Adipocyte (in vitro differentiated cells): ENCODE data around the gene UQCRC2.

Experiments used
- DNase-seq: peaks from one replicate; pipeline ENCODE4 v3.0.0-alpha.2; 2015; ENCODE audit warnings: low read depth
- H3K27me3 ChIP-seq: replicated peaks from 2 replicates; pipeline ENCODE4 v1.7.0; 2013; ENCODE audit warnings: mild to moderate bottlenecking, low read length, moderate library complexity; ENCODE audit not compliant: control insufficient read depth, insufficient read depth
- H3K36me3 ChIP-seq: 2 replicates; pipeline ENCODE4 v1.7.0; 2013; ENCODE audit warnings: low read length, mild to moderate bottlenecking, moderate library complexity; ENCODE audit not compliant: control insufficient read depth, insufficient read depth, severe bottlenecking
- H3K4me1 ChIP-seq: 2 replicates; pipeline ENCODE4 v1.7.0; 2013; ENCODE audit warnings: mild to moderate bottlenecking, low read length, moderate library complexity; ENCODE audit not compliant: control insufficient read depth, insufficient read depth
- H3K4me3 ChIP-seq: 2 replicates; pipeline ENCODE4 v1.7.0; 2013; ENCODE audit warnings: mild to moderate bottlenecking, low read length, moderate library complexity
- H3K9ac ChIP-seq: 2 replicates; pipeline ENCODE4 v1.7.0; 2013; ENCODE audit warnings: mild to moderate bottlenecking, low read length, moderate library complexity
- H3K9me3 ChIP-seq: 2 replicates; pipeline ENCODE4 v1.7.0; 2013; ENCODE audit warnings: mild to moderate bottlenecking, low read length, moderate library complexity; ENCODE audit not compliant: control insufficient read depth

UQCRC2 gene

GRCh38 chr16:21952040-21952792 is 945 bp upstream of the UQCRC2 start:
- H3K27me3 ChIP-seq: no peaks in the 10 kb centered on the region
- peaks cover 25% of the 10 kb centered on the region for H3K4me1 ChIP-seq
- H3K9me3 ChIP-seq: no peaks in the 10 kb centered on the region
- peak; percentile 90 for DNase-seq
- H3K36me3 ChIP-seq: peaks cover 13% of the 10 kb centered on the region
- H3K9ac ChIP-seq: peak overlapping the region; percentile 98
- peak overlapping the region; percentile 95 for H3K4me3 ChIP-seq

DNA sequence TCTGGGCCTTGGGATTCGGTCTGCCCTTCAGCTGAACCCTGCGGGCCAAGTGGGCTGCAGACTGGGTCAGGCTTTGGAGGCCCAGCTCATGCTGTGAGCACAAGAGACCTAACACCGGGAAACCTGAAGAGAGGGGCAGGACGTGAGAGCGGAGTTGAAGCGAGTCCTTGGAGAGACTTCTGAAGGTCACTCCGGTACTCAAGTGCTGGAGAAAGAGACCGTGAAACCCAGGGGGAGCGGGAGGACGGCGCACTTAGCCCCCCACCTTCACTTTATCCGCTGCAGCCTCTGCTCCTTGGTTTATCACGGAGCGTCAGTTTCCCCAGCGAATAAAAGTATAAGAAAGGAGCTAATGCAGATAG is 361 bp downstream of the UQCRC2 start:
- H3K4me1 ChIP-seq: peaks cover 25% of the 10 kb centered on the region
- H3K9me3 ChIP-seq: no peaks in the 10 kb centered on the region
- H3K27me3 ChIP-seq: no peaks in the 10 kb centered on the region
- no peak for DNase-seq
- H3K36me3 ChIP-seq: peaks cover 26% of the 10 kb centered on the region
- peak overlapping the region; percentile 95 for H3K4me3 ChIP-seq
- peak overlapping the region; percentile 98 for H3K9ac ChIP-seq

GRCh38 chr16:21957714-21958346 is 4.7 kb downstream of the UQCRC2 start:
- no peak overlapping the region for H3K4me3 ChIP-seq
- H3K27me3 ChIP-seq: no peaks in the 10 kb centered on the region
- H3K4me1 ChIP-seq: peaks cover 15% of the 10 kb centered on the region
- H3K36me3 ChIP-seq: peaks cover 67% of the 10 kb centered on the region
- no peaks in the 10 kb centered on the region for H3K9me3 ChIP-seq
- H3K9ac ChIP-seq: no peak overlapping the region
- no peak for DNase-seq

DNA sequence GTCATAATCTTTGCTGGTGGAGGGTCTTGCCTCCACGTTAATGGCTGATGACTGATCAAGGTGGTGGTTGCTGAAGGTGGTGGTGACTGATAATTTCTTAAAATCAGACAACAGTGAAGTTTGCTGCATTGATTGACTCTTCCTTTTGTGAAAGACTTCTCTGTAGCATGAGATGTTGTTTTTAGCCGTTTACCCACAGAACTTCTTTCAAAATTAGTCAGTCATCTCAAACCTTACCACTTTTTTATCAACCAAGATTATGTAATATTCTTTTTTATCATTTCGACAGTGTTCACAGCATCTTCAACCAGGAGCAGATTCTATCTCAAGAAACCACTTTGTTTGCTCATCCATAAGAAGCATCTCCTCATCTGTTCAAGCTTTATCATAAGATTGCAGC is 5.9 kb downstream of the UQCRC2 start:
- H3K4me3 ChIP-seq: no peak overlapping the region
- no peaks in the 10 kb centered on the region for H3K9me3 ChIP-seq
- H3K4me1 ChIP-seq: peaks cover 13% of the 10 kb centered on the region
- H3K9ac ChIP-seq: no peak overlapping the region
- peaks cover 79% of the 10 kb centered on the region for H3K36me3 ChIP-seq
- no peaks in the 10 kb centered on the region for H3K27me3 ChIP-seq
- no peak for DNase-seq

- no peak for DNase-seq
- Histone ChIP-seq H3K27me3 (no peaks in the 10 kb centered on the region), H3K9me3 (no peaks in the 10 kb centered on the region), H3K4me1 (no peaks in the 10 kb centered on the region), H3K36me3 (peaks cover 98% of the 10 kb centered on the region), H3K4me3 (no peak overlapping the region), H3K9ac (no peak overlapping the region)
These were observed 9.3 kb downstream of the UQCRC2 start for GRCh38 chr16:21962475-21962874.

- H3K36me3 ChIP-seq: peaks cover 98% of the 10 kb centered on the region
- H3K4me3 ChIP-seq: no peak overlapping the region
These were observed 10.7 kb downstream of the UQCRC2 start for GRCh38 chr16:21963887-21964286.

DNA sequence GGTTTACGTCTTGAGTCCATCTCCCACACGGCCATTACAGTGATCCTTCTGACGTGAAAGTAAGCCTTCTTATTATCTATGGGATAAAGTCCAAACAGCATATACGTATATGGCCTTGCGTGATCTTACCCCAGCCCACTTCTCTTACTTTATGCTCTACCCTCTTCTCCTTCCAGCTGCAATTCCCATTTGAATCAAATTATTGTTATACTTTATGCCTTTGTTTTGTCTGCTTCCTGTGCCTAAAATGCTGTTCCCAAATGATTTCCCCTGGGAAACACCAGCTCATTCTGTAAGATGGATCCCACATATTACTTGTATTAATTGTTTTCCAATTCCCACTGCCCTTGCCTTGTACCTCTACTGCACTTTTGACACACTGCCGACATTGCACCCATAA is 11.2 kb downstream of the UQCRC2 start:
- H3K4me3 ChIP-seq: no peak overlapping the region
- DNase-seq: no peak
- H3K36me3 ChIP-seq: peaks cover 98% of the 10 kb centered on the region
- no peak overlapping the region for H3K9ac ChIP-seq
- no peaks in the 10 kb centered on the region for H3K9me3 ChIP-seq
- no peaks in the 10 kb centered on the region for H3K4me1 ChIP-seq
- no peaks in the 10 kb centered on the region for H3K27me3 ChIP-seq

More at GRCh38 chr16:21963887-21964286, 10.7 kb downstream of the UQCRC2 start:
- Histone ChIP-seq H3K27me3 (no peaks in the 10 kb centered on the region), H3K9me3 (no peaks in the 10 kb centered on the region), H3K9ac (no peak overlapping the region), H3K4me1 (no peaks in the 10 kb centered on the region)
- DNase-seq: no peak

GRCh38 chr16:21971856-21972255 is 18.7 kb downstream of the UQCRC2 start:
- no peaks in the 10 kb centered on the region for H3K4me1 ChIP-seq
- H3K27me3 ChIP-seq: no peaks in the 10 kb centered on the region
- H3K9me3 ChIP-seq: no peaks in the 10 kb centered on the region
- H3K4me3 ChIP-seq: no peak overlapping the region
- no peak for DNase-seq
- peaks cover 99% of the 10 kb centered on the region for H3K36me3 ChIP-seq
- no peak overlapping the region for H3K9ac ChIP-seq

- no peak overlapping the region for H3K4me3 ChIP-seq
- no peaks in the 10 kb centered on the region for H3K27me3 ChIP-seq
- H3K4me1 ChIP-seq: no peaks in the 10 kb centered on the region
- no peaks in the 10 kb centered on the region for H3K9me3 ChIP-seq
- H3K9ac ChIP-seq: no peak overlapping the region
- DNase-seq: no peak
- H3K36me3 ChIP-seq: peaks cover 99% of the 10 kb centered on the region
These were observed 20.8 kb downstream of the UQCRC2 start for GRCh38 chr16:21973945-21974344.

DNA sequence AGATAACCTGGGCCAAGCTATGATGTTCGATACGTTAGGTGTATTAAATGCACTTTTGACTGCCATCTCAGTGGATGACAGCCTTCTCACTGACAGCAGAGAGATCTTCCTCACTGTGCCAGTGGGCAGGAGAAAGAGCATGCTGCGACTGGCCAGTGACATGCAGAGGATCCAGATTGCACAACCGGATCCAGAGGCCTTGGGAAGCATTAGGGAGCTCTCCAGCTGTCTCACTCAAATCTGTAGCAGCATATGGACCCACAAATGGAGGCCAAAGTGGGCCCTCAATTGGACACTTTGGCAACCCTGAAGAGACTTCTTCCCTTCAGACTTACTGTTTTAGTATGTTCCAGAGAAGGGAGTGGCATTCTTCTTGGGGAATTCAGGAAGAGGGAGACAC is 26.9 kb downstream of the UQCRC2 start:
- no peak overlapping the region for H3K9ac ChIP-seq
- H3K27me3 ChIP-seq: no peaks in the 10 kb centered on the region
- H3K36me3 ChIP-seq: peaks cover 100% of the 10 kb centered on the region
- H3K4me1 ChIP-seq: peaks cover 6% of the 10 kb centered on the region
- H3K9me3 ChIP-seq: no peaks in the 10 kb centered on the region
- H3K4me3 ChIP-seq: no peak overlapping the region
- DNase-seq: no peak

- H3K4me3 ChIP-seq: no peak overlapping the region
- no peaks in the 10 kb centered on the region for H3K9me3 ChIP-seq
- peaks cover 82% of the 10 kb centered on the region for H3K36me3 ChIP-seq
- no peak for DNase-seq
- H3K9ac ChIP-seq: no peak overlapping the region
- no peaks in the 10 kb centered on the region for H3K27me3 ChIP-seq
- H3K4me1 ChIP-seq: peaks cover 18% of the 10 kb centered on the region
These were observed 28.9 kb downstream of the UQCRC2 start for GRCh38 chr16:21982108-21982507.
